Panc1 (cell line): ENCODE results near the gene ELOVL2. TPM values are rescaled to one million over a fixed set of nuclear protein-coding genes. Genes with fewer than 3 reads are reported as not detected.

ENCODE experiments used
- ATAC-seq: fragments of 200-7000 bp; cut with Tn5 transposase; 2 replicates; pipeline ENCODE4 v1.9.1; 2020; ENCODE audit warnings: mild to moderate bottlenecking, moderate library complexity
- BruUV-seq: library from RNA; stranded (reverse); fragments of 400-500 nt; replicated peaks from 2 replicates; lab custom pipeline; 2021; lab: Mats Ljungman, UMichigan
- CTCF ChIA-PET: fragments of 300-600 bp; sonication (Branson Sonifier 250); formaldehyde crosslinking; loops from one replicate; lab custom pipeline; 2022; ENCODE audit warnings: antibody characterized with exemption; lab: Charles Lee
- POLR2A ChIA-PET: fragments of 300-600 bp; sonication (Branson Sonifier 250); formaldehyde crosslinking; loops from one replicate; lab custom pipeline; 2022; ENCODE audit warnings: antibody characterized with exemption; lab: Charles Lee
- DNase-seq: peaks from one replicate; pipeline ENCODE4 v3.0.0-alpha.2; 2010; ENCODE audit warnings: low read depth, low spot score
- H3K27ac ChIP-seq: 2 replicates; pipeline ENCODE4 v1.5.1; 2011; ENCODE audit warnings: mild to moderate bottlenecking, low read length, inconsistent platforms
- H3K27me3 ChIP-seq: fragments of 200-500 bp; sonication (Bioruptor generic); 2 replicates; pipeline ENCODE4 v1.6.0; 2014; ENCODE audit warnings: low read length, inconsistent platforms; ENCODE audit not compliant: control insufficient read depth, insufficient read depth
- H3K36me3 ChIP-seq: fragments of 200-500 bp; sonication (Bioruptor generic); 2 replicates; pipeline ENCODE4 v1.5.1; 2014; ENCODE audit warnings: inconsistent platforms, mild to moderate bottlenecking, low read length, moderate library complexity; ENCODE audit not compliant: control insufficient read depth, insufficient read depth
- H3K4me1 ChIP-seq: 2 replicates; pipeline ENCODE4 v1.5.1; 2011; ENCODE audit warnings: inconsistent platforms, mild to moderate bottlenecking, low read length, moderate library complexity; ENCODE audit not compliant: control insufficient read depth, insufficient read depth
- H3K4me3 ChIP-seq, 2 experiments: 2 replicates each; pipeline ENCODE4 v1.5.1; 2011 to 2012; ENCODE audit warnings: low read depth in 2 of 2, low read length in 2 of 2, mild to moderate bottlenecking in 2 of 2, inconsistent platforms in 1 of 2, moderate library complexity in 1 of 2
- H3K9me3 ChIP-seq: fragments of 200-500 bp; sonication (Bioruptor generic); 2 replicates; pipeline ENCODE4 v1.5.1; 2014; ENCODE audit warnings: low read depth, mild to moderate bottlenecking, inconsistent platforms, low read length, moderate library complexity; ENCODE audit not compliant: control insufficient read depth, insufficient read depth
- CTCF ChIP-seq: fragments of 450-650 bp; IDR thresholded peaks from 2 replicates; pipeline ENCODE4 v1.5.1; 2017; ENCODE audit warnings: mild to moderate bottlenecking
- POLR2AphosphoS5 ChIP-seq: IDR thresholded peaks from 2 replicates; pipeline ENCODE4 v1.6.1; 2012; ENCODE audit warnings: mild to moderate bottlenecking, low read depth, low read length, moderate library complexity
- REST ChIP-seq, 2 experiments: IDR thresholded peaks; 2 replicates each; pipeline ENCODE4 v1.6.1; 2011 to 2012; ENCODE audit warnings: low read depth in 2 of 2, control low read depth in 1 of 2, low read length in 1 of 2, mild to moderate bottlenecking in 1 of 2, moderate library complexity in 1 of 2; ENCODE audit not compliant: insufficient read depth in 1 of 2
- SIN3A ChIP-seq: IDR thresholded peaks from 2 replicates; pipeline ENCODE4 v1.6.1; 2012; ENCODE audit warnings: low read depth, mild to moderate bottlenecking, low read length, moderate library complexity, borderline replicate concordance; ENCODE audit not compliant: insufficient read depth
- TCF7L2 ChIP-seq: IDR thresholded peaks from 2 replicates; pipeline ENCODE4 v1.6.1; 2011; ENCODE audit warnings: mild to moderate bottlenecking, low read depth, low read length, inconsistent platforms
- in situ Hi-C: cut with HindIII; loops from 2 replicates; pipeline ENCODE4 v1.10.0; 2016; ENCODE audit warnings: low sequenced_read_pairs, low pct_unique_long_range_greater_than_20kb
- intact Hi-C: fragments of 100-400 bp; cut with micrococcal nuclease; formaldehyde crosslinking; loops from one replicate; pipeline ENCODE4 v1.10.0; 2022; ENCODE audit not compliant: unreplicated experiment
- total RNA-seq: library from RNA; stranded (reverse); gene quantifications from one replicate; pipeline ENCODE4 v1.2.1, GENCODE V29; 2021; ENCODE audit not compliant: unreplicated experiment

The ELOVL2 gene
- total RNA-seq, 1 experiment from 2014 or later = 27.8 TPM

DNA sequence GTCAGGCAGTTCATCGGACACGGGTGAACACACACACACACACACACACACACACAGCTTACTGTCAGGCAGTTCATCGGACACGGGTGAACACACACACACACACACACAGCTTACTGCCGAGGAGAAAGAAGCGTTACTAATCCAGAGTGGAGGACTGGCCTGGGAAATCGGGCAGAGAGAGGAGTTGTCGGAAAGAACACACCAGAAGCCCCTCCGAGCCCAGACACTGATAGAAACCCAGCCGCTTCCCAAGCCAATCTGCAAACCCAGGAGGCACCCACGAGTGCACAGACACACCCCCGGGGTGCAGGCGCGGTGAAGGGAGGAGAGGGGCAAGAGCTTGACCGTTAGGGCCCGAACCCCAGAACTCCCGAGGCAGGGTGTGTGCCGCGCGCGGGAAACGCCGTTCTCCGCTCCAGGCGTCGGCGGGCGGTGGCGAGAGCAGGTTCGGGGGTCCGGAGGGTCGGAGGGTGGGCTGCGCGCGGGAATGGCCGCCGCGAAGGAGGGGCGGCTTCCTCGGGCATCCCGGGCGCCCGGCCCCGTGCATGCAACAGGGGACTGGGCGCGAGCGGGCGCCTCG lies 636 bp downstream of the ELOVL2 start:
- CTCF ChIA-PET = interaction anchor here (0.7 kb wide), 1 partner anchor 9 kb away, joined by 3 read pairs; no protein-coding TSS in a partner anchor
- Histone ChIP-seq H3K27ac (peak overlapping the region; percentile 81), H3K4me1 (peaks cover 35% of the 10 kb centered on the region), H3K36me3 (no peaks in the 10 kb centered on the region), H3K4me3 (peak overlapping the region; percentile 56 to 75), H3K9me3 (no peaks in the 10 kb centered on the region), H3K27me3 (no peaks in the 10 kb centered on the region)
- DNase-seq (no peak), ATAC-seq (peak; percentile 49)
- POLR2A ChIA-PET = interaction anchor here (0.6 to 0.7 kb wide), 2 partner anchors 14 to 72 kb away, joined by 4 read pairs; no protein-coding TSS in a partner anchor
- TF ChIP-seq REST (IDR thresholded peaks at IDR 0.05; ENCODE audit: insufficient read depth in 1 of 2, low read depth in 2 of 2, low read length in 1 of 2) (no peak), SIN3A (peak; percentile 36; the same call in 1 of the 2 replicates)
- in situ Hi-C loops = no loop called here
- intact Hi-C loops = loop anchor here (5.0 kb wide), 2 partner anchors 36 to 91 kb away; no protein-coding TSS in a partner anchor
- BruUV-seq = no TSS peak

DNA sequence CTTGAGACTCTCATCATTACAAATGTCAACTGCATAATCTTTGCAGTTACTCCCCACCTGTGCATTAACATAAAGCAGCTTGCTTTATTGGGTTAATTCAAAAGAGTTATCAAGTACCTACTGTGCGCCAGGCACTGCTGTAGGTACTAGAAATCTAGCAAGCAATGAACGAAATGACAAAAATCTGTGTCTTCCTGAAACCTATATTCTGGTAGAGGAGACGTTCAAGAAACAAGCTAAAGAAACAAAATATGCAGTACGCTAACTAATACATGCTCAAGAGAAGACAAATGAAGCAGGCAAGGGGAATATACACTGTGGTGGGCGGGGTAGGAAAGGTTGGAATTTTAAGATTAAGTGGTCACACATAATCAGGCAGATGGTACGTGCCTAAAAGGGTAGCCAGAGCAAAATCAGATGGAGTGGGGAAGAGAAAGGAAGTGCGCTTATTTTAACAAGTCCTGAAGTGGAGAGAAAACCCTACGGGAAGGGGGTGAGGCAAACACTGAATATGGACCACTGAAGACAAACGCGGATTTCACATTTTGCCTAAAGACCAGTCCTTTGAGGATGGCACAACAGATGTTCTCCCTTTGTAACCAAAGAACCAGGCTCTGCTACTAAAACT lies 1.2 kb downstream of the ELOVL2 start:
- no peaks in the 10 kb centered on the region for H3K27me3 ChIP-seq
- H3K9me3 ChIP-seq = no peaks in the 10 kb centered on the region
- CTCF ChIA-PET = interaction anchor here (0.6 to 0.7 kb wide), 2 partner anchors 10 to 104 kb away, joined by 3 read pairs; no protein-coding TSS in a partner anchor
- peaks cover 39% of the 10 kb centered on the region for H3K4me1 ChIP-seq
- POLR2A ChIA-PET = interaction anchor here (0.6 to 0.7 kb wide), 2 partner anchors 13 to 71 kb away, joined by 4 read pairs; no protein-coding TSS in a partner anchor
- H3K27ac ChIP-seq = peak overlapping the region; percentile 81
- TSS peak; percentile 60 for BruUV-seq
- in situ Hi-C loops (no loop called here), intact Hi-C loops (loop anchor here (5.0 kb wide), 2 partner anchors 36 to 91 kb away; no protein-coding TSS in a partner anchor)
- ATAC-seq (0 out of 2 replicates have a peak, but pooled peaks have one; percentile 20), DNase-seq (no peak)
- H3K4me3 ChIP-seq = peak overlapping the region; percentile 56 to 75
- no peak for TF ChIP-seq POLR2AphosphoS5
- TF ChIP-seq CTCF = no peak
- TF ChIP-seq REST (IDR thresholded peaks at IDR 0.05; ENCODE audit: insufficient read depth in 1 of 2, low read depth in 2 of 2, low read length in 1 of 2) = no peak
- no peak for TF ChIP-seq SIN3A
- TF ChIP-seq TCF7L2 = no peak
- no peaks in the 10 kb centered on the region for H3K36me3 ChIP-seq
